ENCODE measurements around the gene LAMA2. TPM values are rescaled to one million over a fixed set of nuclear protein-coding genes. Genes with fewer than 3 reads are reported as not detected.

Gene LAMA2
- total and polyA plus RNA-seq, 2 experiments from 2014 or later: 0.91 to 6.4 TPM

GRCh38 chr6:129253727-129254126, 370.8 kb downstream of the LAMA2 start:
- no peaks in the 10 kb centered on the region for H3K79me2 ChIP-seq (replicated peaks; ENCODE audit: insufficient read depth)
- no peaks in the 10 kb centered on the region for H3F3A ChIP-seq (replicated peaks; ENCODE audit: low read depth)
- TF ChIP-seq ETS1 (IDR thresholded peaks at IDR 0.05) (no peak), ZNF114 (CRISPR knock-in tag; IDR thresholded peaks at IDR 0.05) (no peak), CREB1 (CRISPR knock-in tag; IDR thresholded peaks at IDR 0.05; ENCODE audit: low read depth) (no peak), EZH2 (IDR thresholded peaks at IDR 0.05; ENCODE audit: low read depth, unreplicated experiment) (no peak), ZNF331 (CRISPR knock-in tag; IDR thresholded peaks at IDR 0.05; ENCODE audit: low read depth) (no peak), NANOG (IDR thresholded peaks at IDR 0.05; ENCODE audit: borderline replicate concordance) (no peak), STAT1 (IDR thresholded peaks at IDR 0.05; ENCODE audit: unreplicated experiment) (no peak), REST (IDR thresholded peaks at IDR 0.05; ENCODE audit: unreplicated experiment) (no peak), POLR2AphosphoS5 (IDR thresholded peaks at IDR 0.05; ENCODE audit: low read depth) (no peak), EZH2phosphoT487 (IDR thresholded peaks at IDR 0.05; ENCODE audit: unreplicated experiment) (no peak), CTCF (conservative IDR thresholded peaks at IDR 0.05; ENCODE audit: low read depth in 2 of 2) (no peak), JUNB (IDR thresholded peaks at IDR 0.05; ENCODE audit: unreplicated experiment) (no peak)
- TF ChIP-seq, protein P1, sequence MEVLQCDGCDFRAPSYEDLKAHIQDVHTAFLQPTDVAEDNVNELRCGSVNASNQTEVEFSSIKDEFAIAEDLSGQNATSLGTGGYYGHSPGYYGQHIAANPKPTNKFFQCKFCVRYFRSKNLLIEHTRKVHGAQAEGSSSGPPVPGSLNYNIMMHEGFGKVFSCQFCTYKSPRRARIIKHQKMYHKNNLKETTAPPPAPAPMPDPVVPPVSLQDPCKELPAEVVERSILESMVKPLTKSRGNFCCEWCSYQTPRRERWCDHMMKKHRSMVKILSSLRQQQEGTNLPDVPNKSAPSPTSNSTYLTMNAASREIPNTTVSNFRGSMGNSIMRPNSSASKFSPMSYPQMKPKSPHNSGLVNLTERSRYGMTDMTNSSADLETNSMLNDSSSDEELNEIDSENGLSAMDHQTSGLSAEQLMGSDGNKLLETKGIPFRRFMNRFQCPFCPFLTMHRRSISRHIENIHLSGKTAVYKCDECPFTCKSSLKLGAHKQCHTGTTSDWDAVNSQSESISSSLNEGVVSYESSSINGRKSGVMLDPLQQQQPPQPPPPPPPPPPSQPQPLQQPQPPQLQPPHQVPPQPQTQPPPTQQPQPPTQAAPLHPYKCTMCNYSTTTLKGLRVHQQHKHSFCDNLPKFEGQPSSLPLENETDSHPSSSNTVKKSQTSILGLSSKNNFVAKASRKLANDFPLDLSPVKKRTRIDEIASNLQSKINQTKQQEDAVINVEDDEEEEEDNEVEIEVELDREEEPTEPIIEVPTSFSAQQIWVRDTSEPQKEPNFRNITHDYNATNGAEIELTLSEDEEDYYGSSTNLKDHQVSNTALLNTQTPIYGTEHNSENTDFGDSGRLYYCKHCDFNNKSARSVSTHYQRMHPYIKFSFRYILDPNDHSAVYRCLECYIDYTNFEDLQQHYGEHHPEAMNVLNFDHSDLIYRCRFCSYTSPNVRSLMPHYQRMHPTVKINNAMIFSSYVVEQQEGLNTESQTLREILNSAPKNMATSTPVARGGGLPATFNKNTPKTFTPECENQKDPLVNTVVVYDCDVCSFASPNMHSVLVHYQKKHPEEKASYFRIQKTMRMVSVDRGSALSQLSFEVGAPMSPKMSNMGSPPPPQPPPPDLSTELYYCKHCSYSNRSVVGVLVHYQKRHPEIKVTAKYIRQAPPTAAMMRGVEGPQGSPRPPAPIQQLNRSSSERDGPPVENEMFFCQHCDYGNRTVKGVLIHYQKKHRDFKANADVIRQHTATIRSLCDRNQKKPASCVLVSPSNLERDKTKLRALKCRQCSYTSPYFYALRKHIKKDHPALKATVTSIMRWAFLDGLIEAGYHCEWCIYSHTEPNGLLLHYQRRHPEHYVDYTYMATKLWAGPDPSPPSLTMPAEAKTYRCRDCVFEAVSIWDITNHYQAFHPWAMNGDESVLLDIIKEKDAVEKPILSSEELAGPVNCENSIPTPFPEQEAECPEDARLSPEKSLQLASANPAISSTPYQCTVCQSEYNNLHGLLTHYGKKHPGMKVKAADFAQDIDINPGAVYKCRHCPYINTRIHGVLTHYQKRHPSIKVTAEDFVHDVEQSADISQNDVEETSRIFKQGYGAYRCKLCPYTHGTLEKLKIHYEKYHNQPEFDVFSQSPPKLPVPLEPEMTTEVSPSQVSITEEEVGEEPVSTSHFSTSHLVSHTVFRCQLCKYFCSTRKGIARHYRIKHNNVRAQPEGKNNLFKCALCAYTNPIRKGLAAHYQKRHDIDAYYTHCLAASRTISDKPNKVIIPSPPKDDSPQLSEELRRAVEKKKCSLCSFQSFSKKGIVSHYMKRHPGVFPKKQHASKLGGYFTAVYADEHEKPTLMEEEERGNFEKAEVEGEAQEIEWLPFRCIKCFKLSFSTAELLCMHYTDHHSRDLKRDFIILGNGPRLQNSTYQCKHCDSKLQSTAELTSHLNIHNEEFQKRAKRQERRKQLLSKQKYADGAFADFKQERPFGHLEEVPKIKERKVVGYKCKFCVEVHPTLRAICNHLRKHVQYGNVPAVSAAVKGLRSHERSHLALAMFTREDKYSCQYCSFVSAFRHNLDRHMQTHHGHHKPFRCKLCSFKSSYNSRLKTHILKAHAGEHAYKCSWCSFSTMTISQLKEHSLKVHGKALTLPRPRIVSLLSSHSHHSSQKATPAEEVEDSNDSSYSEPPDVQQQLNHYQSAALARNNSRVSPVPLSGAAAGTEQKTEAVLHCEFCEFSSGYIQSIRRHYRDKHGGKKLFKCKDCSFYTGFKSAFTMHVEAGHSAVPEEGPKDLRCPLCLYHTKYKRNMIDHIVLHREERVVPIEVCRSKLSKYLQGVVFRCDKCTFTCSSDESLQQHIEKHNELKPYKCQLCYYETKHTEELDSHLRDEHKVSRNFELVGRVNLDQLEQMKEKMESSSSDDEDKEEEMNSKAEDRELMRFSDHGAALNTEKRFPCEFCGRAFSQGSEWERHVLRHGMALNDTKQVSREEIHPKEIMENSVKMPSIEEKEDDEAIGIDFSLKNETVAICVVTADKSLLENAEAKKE (CRISPR knock-in tag; IDR thresholded peaks at IDR 0.05): no peak
- DNase-seq (ENCODE audit: low spot score): no peak
- no peak overlapping the region for H3K4me2 ChIP-seq
- H2AFZ ChIP-seq: no peak overlapping the region
- no peaks in the 10 kb centered on the region for H4K20me1 ChIP-seq (replicated peaks; ENCODE audit: insufficient read depth)
- Mint-ChIP-seq H3K27me3 (ENCODE audit: insufficient read depth, low read depth, poor library complexity) (no peaks in the 10 kb centered on the region), H3K9me3 (no peaks in the 10 kb centered on the region), H3K4me1 (no peaks in the 10 kb centered on the region), H3K27ac (no peak overlapping the region), H3K4me3 (no peak overlapping the region), H3K36me3 (ENCODE audit: low read depth) (no peaks in the 10 kb centered on the region)
- H3K27ac ChIP-seq (ENCODE audit: low read depth): no peak overlapping the region
- H3K36me3 ChIP-seq (ENCODE audit: insufficient read depth): no peaks in the 10 kb centered on the region
- no peaks in the 10 kb centered on the region for H3K27me3 ChIP-seq (ENCODE audit: insufficient read depth)
- ATAC-seq: no peak
- no peak overlapping the region for H3K4me3 ChIP-seq
- no peaks in the 10 kb centered on the region for H3K9me2 ChIP-seq (ENCODE audit: insufficient read depth)
- H3K4me1 ChIP-seq (ENCODE audit: insufficient read depth): no peaks in the 10 kb centered on the region
